Cortex of kidney (tissue), 1 donor: ENCODE results near the gene ANKRD44.

Experiments
- DNase-seq: peaks from one replicate; lab custom pipeline; 2025; lab: John Stamatoyannopoulos, UW

ANKRD44 gene

DNA sequence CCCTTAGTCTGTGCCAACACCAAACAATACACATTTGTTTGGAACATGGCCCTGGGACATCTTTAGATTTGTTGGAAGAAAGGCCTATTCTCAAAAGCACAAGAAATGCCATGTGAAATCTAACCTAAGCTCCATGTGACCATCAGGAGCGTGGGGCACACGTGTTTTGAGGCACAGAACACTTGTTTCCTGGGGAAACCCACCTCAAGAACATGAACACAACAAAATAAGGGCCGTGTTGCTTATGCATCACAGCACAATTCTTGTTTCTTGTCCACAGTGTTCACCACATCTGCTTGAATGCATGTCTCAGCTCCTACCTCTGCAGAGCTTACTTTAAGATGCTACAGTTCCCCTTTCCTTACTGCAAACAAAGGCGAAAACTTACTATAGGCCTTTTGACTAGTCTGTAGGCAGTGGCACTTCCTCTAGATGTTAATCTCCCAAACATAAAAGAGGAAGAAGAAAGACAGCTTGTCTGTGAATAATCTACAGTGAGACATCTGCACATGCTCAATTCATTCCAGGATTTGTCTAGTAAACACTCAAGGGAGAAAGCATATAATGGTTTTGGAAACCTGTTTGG, 165.0 kb downstream of the ANKRD44 start:
- DNase-seq: no peak

DNA sequence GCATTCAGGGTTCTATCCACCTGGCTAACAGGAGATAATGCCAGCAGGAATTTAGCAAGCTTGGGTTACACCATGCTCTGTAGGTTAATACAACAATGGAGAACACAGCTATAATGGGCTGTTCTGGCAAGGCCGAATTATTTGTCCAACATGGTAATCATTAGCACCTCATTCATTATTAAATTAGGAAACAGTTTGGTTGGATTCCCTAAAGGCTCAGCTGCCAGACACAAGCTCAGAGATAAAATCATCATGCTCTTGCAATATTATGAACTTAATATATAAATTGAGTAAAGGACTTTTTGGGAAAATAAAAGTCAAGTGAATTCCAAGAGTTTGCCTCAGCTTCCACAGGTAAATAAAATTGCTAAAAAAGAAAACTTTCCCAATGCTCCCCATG, 166.4 kb downstream of the ANKRD44 start:
- DNase-seq: no peak

DNA sequence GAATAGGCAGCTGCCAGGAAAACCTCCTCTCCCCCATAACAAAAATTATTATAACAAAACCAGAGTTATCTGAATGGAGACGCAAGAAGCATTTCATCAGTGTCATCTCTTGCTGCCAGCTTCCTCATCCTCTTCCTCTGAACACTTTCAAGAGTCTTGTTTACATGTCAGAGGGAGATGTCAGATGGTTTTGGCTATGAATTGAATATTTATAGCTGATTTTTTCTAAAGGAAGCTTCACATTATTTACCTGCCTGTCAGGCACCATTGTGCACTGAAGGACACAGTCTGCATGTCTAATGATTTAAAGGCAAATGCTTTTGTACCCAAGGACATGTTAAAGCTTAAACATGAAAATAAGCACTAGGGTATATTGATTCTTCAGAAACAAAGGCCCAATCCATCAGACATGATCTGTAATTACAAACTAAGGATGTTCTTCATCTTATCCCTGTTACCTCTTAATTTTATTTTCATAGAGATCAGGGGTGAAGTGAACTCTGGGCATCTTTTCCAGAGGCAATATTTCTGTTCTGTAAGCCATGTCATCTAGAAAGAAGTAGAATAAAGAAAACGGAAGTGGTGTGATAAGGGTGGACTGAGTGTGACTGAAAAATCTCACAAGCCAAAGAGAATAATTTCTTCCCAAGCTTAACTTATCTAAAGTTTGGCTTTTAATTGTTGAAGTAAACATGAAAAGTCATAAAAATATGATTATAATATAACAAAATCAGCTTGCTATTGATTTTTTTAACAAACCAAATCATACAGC, 168.7 kb downstream of the ANKRD44 start:
- DNase-seq: no peak

DNA sequence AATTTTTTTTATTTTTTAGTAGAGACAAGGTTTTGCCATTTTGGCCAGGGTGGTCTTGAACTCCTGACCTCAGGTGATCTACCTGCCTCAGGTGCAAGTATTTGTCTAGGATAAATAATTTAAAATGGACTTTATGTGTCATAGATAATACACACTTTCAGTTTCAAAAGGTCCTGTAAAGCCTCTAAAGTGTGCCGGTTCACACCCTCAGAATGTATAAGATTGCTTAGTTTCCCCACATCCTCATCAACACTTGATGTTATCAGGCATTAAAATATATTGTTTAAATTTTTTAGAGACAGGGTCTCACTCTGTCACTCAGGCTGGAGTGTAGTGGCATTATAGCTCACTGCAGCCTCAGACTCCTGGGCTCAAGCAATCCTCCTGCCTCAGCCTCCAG, 170.5 kb downstream of the ANKRD44 start:
- no peak for DNase-seq

DNA sequence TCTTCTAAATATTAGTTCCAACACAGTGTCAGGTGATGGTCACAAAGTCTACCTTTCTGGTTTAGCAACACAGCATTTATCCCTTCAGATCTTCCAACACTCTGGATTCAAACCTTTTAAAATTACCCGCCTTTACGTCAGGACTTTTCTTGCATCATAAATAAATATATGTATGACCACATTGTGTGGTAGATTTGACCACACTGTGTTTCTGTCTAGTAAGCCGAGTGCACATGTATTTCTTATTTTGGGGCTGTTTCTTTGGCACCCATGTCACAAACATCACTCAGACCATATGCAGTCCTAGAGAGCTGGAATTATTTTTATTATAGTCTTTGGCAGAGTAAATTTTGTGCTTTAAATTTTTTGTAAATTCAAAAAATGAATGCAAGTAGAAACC, 172.1 kb downstream of the ANKRD44 start:
- no peak for DNase-seq

DNA sequence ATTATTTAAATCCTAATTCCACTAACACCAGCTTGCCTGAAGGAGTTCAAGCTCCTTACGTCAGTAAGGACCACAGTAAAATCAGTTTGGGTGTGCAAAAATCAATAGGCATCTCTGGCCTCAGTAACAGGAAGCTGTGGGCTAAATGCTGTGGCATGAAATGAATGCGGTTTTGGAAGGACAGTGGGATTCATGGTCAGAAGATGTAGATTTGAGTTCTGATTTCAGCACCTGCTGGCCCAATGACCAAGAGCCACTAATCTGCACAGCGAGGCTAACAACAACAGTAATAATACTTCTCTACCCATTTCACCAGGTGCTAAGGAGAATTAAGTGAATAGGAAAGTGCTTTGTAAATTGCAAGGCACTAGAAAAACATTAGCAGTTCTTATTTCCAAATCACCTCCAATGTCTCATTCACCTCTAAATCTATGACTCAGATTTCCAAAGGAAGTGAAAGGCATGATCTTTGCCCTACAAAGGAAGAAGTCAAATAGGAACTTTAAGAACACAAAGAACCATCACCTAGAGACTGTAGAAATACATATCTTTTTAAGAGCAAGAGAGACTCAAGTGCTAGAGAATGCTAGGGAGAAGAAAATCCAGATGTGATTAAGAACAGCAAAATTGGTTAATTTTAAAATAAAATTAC, 172.6 kb downstream of the ANKRD44 start:
- DNase-seq: no peak

DNA sequence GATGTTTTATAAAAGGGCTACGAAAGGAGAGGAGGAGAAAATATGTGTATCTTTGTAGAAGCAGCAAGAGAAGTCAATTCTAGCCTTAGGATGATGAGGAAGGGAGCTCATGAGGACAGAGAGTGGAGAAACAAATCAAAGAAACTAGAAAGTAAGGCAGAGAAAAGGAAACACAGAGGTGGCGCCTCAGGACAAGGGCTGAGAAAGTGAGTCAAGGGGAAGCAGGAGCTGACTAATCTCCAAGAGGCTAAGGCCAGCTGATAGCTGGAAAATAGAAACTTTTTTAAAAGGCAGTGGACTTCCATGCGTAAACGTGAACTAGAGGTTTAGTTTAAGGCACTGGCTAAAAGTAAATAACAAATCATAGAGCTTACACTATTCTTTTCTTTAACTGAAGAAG, 173.3 kb downstream of the ANKRD44 start:
- DNase-seq: no peak

DNA sequence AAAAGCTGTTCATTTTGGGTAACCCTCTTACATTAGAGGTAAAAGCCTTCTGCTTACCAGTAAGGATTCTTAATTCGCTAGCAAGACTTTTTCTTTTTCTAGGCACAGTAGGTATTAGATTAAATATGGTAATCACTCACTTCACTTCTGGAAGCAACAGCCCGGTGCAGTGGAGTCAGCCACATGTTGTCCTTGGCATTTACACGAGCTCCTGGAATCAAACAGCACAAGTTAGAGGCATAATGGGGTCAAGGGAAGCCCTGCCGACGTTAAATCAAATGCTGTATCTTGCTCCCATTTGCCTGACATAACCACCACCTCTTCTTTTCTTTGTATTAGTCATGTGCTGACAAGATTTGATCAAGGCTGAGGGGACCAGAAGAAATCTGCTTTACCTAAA, 174.1 kb downstream of the ANKRD44 start:
- no peak for DNase-seq

DNA sequence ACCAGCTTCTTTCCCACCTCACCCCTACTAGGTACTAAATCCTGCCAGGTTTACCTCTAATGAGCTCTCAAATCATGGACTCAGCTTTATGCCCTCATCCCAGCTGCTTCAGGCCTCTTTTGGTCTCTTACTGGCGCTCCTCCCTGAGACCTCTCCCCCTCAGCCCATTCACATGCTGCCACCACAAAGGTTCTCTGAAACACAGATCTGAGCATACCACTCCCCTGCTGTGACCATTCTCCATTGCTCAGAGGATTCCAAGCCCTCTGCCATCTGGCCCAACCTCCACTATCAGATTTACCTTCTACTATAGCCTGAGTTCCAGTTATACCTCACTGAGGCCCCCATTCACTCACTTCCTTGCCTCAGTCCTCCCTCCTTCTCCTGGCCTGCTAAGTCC, 174.8 kb downstream of the ANKRD44 start:
- no peak for DNase-seq

DNA sequence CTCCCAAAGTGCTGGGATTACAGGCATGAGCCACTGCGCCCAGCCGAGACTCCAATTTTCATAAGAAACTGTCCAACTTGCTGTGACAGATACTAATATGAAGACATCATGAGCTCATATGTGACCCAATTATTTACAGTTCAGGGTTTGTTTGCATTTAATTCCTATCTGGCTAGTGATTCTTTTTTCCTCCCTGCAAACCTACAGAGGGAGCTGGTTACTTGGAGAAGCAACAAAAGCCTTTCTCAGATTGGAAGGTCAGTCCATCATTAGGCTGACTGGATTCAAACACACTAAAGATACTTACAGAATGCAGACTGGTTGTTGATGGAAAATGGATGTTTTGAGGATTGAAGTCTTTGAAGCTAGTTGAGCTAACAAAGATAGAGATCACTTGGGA, 176.4 kb downstream of the ANKRD44 start:
- DNase-seq: no peak

DNA sequence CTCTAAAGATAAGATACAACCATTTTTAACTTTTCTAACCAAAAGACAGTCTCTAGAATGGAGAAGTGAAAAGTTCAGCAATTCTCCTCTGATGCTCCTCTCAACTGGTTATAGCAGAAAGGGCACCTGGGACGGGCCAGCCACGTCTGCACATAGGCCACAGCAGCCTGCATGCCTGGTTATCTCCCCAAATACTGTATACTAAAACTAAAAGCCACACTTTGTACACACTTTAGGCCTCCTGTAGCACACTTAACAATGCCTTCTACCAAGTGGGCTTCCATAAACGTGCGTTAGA, 179.1 kb downstream of the ANKRD44 start:
- no peak for DNase-seq

DNA sequence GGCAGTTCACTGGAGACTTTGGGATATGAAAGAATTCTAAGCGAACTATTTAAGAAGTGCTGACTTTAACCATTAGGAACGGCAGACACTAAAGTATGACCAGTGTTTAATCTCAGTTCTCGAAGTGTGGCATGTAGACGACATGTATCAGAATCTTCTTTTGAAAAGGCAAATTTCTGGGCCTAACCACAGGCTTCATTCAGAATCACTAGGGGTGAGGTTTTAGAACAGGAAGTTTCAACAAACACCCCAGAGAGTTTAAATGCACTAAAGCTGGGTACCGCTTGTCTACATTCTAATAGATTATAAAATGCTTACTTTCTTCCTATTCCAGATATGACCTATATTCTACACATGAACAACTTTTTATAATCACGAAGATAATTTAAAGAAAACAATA, 180.3 kb downstream of the ANKRD44 start:
- DNase-seq: no peak

DNA sequence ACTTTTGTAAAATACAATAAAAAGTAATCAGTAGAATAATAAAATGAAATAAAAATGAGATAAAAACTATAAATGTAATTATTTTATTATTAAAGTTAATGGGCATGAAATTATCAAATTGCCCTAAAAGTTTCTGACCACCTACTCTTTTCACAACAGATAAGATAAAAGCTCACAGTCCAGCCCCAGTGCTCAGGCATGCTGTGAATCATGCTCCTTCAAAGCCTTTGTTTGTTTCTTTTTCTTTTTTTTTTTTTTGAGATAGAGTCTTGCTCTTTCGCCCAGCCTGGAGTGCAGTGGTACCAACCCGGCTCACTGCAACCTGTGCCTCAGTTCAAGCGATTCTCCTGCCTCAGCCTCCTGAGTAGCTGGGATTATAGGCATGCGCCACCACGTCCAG, 181.7 kb downstream of the ANKRD44 start:
- no peak for DNase-seq

DNA sequence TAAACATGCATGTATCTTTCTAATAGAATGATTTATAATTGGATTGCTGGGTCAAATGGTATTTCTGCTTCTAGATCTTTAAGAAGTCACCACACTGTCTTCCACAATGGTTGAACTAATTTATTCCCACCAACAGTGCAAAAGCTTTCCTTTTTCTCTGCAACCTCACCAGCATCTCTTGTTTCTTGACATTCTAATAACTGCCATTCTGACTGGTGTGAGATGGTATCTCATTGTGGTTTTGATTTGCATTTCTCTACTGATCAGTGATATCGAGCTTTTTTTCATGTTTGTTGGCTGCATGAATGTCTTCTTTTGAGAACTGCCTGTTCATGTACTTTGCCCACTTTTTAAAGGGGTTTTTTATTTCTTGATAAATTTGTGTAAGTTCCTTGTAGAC, 182.5 kb downstream of the ANKRD44 start:
- DNase-seq: no peak

DNA sequence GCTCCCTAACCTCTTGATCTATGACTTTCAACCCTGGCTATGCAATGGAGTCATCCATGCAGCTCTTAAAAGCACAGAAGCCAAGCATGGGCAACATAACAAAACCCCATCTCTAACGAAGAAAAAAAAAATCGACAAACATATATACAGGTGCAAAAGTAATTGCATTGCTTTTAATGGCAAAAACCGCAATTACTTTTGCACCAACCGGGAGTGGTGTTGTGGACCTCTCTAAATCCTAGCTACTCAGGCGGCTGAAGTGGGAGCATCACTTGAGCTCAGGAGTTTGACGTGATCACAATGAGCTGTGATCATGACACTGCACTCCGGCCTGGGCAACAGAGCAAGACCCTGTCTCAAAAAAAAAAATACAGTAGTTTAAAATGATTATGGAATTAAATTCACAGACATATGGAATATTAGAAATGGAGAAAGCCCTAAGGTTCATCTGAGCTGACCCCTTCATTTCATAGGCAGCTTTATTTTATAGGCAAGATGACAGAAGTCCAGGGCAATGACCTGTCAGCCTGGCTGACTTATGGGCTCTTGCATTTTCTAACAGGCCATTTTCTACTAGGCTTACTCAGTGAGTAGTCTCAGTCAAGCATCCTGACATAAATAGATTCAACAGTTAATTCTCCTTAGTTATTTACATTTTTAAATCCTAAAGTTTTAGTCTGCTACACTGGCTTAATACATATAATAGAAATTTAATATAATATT, 183.8 kb downstream of the ANKRD44 start:
- DNase-seq: no peak

DNA sequence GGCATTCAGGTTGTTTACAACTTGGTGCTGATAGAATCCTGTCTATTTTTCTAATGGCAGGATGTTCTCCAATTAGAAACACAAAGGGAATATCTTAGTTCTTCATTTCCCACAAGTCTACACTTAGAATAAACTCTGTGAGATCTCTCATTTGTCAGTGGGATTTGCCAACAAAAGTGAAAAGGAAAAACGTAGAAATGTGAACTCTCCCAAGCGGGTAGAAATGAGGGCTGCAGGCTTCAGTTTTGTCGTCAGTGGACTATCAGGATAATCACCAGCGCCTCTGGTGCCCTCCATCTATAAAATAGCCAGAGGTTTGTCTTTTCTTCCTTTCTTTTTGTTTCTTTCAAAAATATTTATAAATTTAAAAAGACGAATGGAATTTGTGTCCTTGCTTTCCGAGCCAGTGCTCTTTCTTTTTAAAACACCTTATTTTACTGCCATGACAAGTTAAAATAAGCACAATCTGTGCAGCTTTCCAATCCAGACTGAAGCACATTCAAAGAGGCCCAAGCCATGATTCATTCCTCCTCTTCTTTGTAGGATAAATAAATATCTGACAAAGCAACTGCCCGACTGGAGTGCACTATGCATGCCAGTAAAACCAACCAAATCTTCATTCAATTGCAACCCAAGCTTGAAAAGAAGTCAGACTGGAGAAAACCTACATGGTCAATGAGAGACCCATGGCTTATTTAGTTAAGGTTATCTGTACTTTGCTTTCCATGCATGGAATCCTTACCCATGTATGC, 185.8 kb downstream of the ANKRD44 start:
- DNase-seq: no peak

DNA sequence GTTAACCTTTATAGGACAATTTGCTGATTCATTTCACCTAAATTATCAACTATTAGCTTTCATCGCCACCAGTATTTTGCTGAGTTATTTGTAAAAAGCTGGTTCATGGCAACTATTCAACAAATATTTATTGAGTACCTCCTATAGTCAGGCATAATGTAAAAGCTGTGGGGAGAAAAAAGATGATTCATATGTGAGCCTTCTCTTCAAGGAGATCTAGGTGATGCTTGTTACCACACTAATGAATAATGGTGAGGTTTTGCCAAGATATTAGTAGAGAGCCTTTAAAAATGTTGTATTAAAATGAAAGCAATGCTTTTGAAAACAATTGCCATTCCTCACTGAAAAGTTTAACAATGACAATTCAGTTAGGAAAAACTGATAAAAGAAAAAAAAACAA, 187.8 kb downstream of the ANKRD44 start:
- no peak for DNase-seq

DNA sequence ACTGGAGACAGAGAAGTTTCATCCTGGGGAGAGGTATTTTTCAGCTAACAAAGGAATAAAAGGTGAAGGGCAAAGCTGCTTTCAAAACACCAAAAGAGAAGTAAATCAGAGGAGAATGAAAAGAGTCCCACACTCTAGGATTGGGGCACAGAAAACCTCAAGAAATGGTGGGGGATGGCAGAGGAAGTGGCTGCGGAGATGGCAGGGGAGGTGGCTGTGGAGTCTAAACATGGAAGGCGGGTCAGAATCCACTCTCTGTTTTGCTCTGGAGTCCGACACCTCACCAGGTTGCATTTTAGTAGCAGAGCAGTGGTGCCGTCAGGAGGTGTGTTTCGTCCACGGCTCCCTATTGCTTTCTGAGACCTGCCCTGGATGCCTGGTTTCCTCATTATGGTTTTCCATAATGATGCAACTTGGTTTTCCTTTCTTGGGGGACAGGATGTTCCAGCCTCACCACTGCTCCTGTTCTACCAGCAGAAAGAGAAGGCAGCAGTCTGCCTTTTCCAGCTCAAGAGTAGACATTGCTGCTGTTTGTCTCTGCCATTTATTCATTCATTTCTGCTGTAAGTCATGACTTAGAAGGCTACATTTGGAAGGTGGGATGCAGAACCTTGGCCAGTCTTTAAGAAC, 188.7 kb downstream of the ANKRD44 start:
- DNase-seq: no peak

DNA sequence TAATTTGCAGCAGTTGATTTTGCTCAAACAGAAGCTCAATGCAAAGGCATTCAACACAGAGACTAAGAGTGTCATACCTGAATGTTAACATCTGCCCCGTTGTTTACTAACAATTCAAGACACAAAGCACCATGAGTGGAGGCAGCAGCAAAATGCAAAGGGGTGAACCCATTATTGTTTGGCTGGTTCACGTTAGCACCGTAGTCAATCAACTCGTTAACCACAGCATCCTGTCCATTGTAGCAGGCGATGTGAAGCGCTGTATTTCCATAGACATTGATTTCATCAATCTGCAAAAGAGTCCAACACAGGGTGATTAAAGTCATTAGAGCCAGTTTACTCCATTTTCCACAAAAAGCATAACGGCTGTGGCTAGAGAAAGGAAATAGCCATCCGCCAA, 189.3 kb downstream of the ANKRD44 start:
- DNase-seq: no peak

DNA sequence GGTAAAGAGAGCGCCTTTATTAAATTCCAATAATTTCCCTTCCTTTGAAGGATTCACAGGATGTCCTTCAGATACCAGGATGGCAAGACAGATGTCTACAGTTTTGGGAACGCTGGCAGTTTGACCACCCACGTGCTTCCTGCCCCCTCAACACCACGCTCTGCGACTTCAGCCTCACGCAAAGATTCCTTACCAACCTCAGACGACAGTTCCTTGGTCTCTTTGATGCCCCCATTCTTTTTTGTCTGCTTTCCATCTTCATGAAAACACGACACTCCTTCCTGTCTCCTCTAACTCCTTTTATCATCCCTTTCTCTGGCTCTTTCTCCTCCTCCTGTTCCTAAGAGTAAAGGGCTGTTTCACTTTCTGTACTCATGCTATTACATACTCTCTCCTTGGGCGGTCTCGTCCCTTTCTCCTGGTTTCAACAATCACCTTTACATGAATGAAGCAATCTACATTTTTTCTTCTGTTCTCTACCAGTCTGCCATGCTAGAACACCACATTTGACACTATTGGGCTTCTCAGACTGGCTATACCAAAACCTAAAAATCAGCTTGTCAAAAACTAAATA, 194.2 kb downstream of the ANKRD44 start:
- DNase-seq: no peak

DNA sequence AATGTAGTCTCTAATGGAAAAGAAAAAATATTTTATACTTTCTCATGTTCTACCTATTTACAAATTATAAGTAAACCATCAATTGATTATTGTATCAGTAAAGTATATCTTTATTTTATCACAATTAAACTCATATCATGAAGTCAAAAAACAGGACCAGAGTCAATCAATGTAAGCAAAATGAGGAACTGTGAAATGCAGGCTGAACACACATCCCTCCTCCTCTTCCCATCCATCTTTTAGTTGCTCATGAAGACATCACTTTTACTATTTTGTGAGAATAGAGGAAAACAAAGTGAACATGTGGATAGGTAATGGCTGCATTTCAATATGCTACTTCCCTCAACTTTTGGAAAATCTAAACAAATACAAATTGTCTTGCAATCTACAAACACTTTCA, 195.3 kb downstream of the ANKRD44 start:
- no peak for DNase-seq
